ENCODE measurements around the gene NTHL1. TPM values are rescaled to one million over a fixed set of nuclear protein-coding genes. Genes with fewer than 3 reads are reported as not detected.

Gene NTHL1
- total and polyA plus RNA-seq, 9 of the 15 experiments (the other 6 are each of a cell fraction or from before 2014, with no cell fraction given), result 1.1 to 58.8 (median 17.6) TPM

- no peak for FAIRE-seq
- Histone ChIP-seq H3K36me3 (ENCODE audit: control insufficient read depth, insufficient read depth, low read length) (peaks cover 74% of the 10 kb centered on the region; the same call in 2 of the 3 replicates), H3K27me3 (ENCODE audit: control insufficient read depth in 2 of 2, insufficient read depth in 2 of 2, low read length in 2 of 2) (no peaks in the 10 kb centered on the region), H3K9me3 (replicated peaks; ENCODE audit: control insufficient read depth, insufficient read depth, low read depth, low read length) (no peaks in the 10 kb centered on the region), H3K9ac (ENCODE audit: insufficient read depth in 1 of 2, low read depth in 2 of 2, low read length in 2 of 2) (no peak overlapping the region), H3K4me2 (ENCODE audit: insufficient read depth, low read length) (no peak overlapping the region), H3K4me1 (replicated peaks in 1 of 2; ENCODE audit: control insufficient read depth in 2 of 2, insufficient read depth in 2 of 2, low read length in 2 of 2) (peaks cover 0 to 48% of the 10 kb centered on the region in 2 experiments; a peak in 2 of 5 replicates), H4K20me1 (replicated peaks; ENCODE audit: control insufficient read depth, insufficient read depth, low read length) (no peaks in the 10 kb centered on the region), H3K9me1 (ENCODE audit: control insufficient read depth, insufficient read depth, low read length) (no peaks in the 10 kb centered on the region), H2AFZ (ENCODE audit: low read depth, low read length) (no peak overlapping the region), H3K79me2 (ENCODE audit: control insufficient read depth, insufficient read depth, low read length) (no peaks in the 10 kb centered on the region), H3K27ac (ENCODE audit: extremely low read depth, low read depth, low read length) (no peak overlapping the region), H3K4me3 (no peak overlapping the region)
- ATAC-seq, result no peak
- intact Hi-C loops (cut with micrococcal nuclease) (no loop called here), in situ Hi-C loops (cut with MboI) (loop anchor here (10.0 kb wide), 1 partner anchor 59 kb away; the partner anchor contains the start of gene RAB26)
- ChIA-PET CTCF (ENCODE audit: low intra/inter-chr PET ratio) (no interaction called here), POLR2A (interaction anchor here (1.3 to 1.4 kb wide), 2 partner anchors 38 to 82 kb away, joined by 3 to 4 read pairs; partner anchors contain the start of genes NTHL1 and TSC2)
- TF ChIP-seq PML (IDR thresholded peaks at IDR 0.05; ENCODE audit: low read length) (no peak), GATAD2A (IDR thresholded peaks at IDR 0.05) (no peak), TCFL5 (CRISPR knock-in tag; conservative IDR thresholded peaks at IDR 0.05) (no peak), MEF2D (tag; conservative IDR thresholded peaks at IDR 0.05; ENCODE audit: low read depth) (no peak), SAFB (IDR thresholded peaks at IDR 0.05; ENCODE audit: borderline replicate concordance, low read depth, low read length) (no peak), MCM5 (IDR thresholded peaks at IDR 0.05; ENCODE audit: low read depth) (no peak), ZNF24 (IDR thresholded peaks at IDR 0.05) (no peak), RBM17 (IDR thresholded peaks at IDR 0.05; ENCODE audit: borderline replicate concordance, low read depth, low read length) (no peak), RHOXF2B (CRISPR knock-in tag; conservative IDR thresholded peaks at IDR 0.05) (no peak), CBX5 (IDR thresholded peaks at IDR 0.05; ENCODE audit: borderline replicate concordance, low read depth) (no peak), ARID3A (IDR thresholded peaks at IDR 0.05; ENCODE audit: borderline replicate concordance, low read depth, low read length) (no peak)
- DNase-seq (ENCODE audit: extremely low read depth in 1 of 4, low spot score in 3 of 4), result no peak
- WGBS (ENCODE audit: insufficient coverage, low coverage, missing lambda C conversion rate), result 69% methylated on average over 9 of the region's 14 CpGs
- BruUV-seq (replicated peaks), result no TSS peak
Observed at GRCh38 chr16:2085669-2086068, 38.0 kb upstream of the NTHL1 start.

All from K562 (cell line).